GM10266 (cell line): Measurements from ENCODE around the gene IL4R.

Experiments used
- DNase-seq: peaks from one replicate; pipeline ENCODE4 v3.0.0; 2012; ENCODE audit errors: extremely low spot score
- CTCF ChIP-seq: IDR thresholded peaks from 2 replicates; pipeline ENCODE4 v1.5.1; 2012; ENCODE audit warnings: mild to moderate bottlenecking, low read depth; ENCODE audit not compliant: control insufficient read depth, insufficient read depth; ENCODE audit errors: missing control alignments

IL4R gene

GRCh38 chr16:27400751-27401620 lies 87.2 kb downstream of the IL4R start:
- TF ChIP-seq CTCF, result no peak
- no peak for DNase-seq

GRCh38 chr16:27401768-27402568 lies 88.2 kb downstream of the IL4R start, which contains the start of gene IL21R:
IL21R (plus strand) TSS chr16:27402174; CDS start chr16:27430072, 27,898 bp downstream.
- no peak for TF ChIP-seq CTCF
- DNase-seq, result peak; percentile 76

GRCh38 chr16:27402569-27402963 lies 88.8 kb downstream of the IL4R start:
- TF ChIP-seq CTCF, result no peak
- no peak for DNase-seq

GRCh38 chr16:27402964-27403600 lies 89.3 kb downstream of the IL4R start:
- TF ChIP-seq CTCF, result no peak
- no peak for DNase-seq

GRCh38 chr16:27403601-27403992 lies 89.8 kb downstream of the IL4R start:
- DNase-seq, result no peak
- TF ChIP-seq CTCF, result no peak

- TF ChIP-seq CTCF, result no peak
- DNase-seq, result no peak
Measured at GRCh38 chr16:27404163-27404823, 90.5 kb downstream of the IL4R start.
